OCI-LY7 (cell line): ENCODE data around the gene HOXC11. TPM values are rescaled to one million over a fixed set of nuclear protein-coding genes. Genes with fewer than 3 reads are reported as not detected.

Experiments
- BruUV-seq: library from RNA; stranded (reverse); fragments of 400-500 nt; replicated peaks from 2 replicates; lab custom pipeline; 2021; lab: Mats Ljungman, UMichigan
- CTCF ChIA-PET: fragments of 300-600 bp; sonication (Branson Sonifier 250); formaldehyde crosslinking; loops from one replicate; lab custom pipeline; 2022; ENCODE audit warnings: antibody characterized with exemption; ENCODE audit not compliant: unreplicated experiment; lab: Charles Lee
- POLR2A ChIA-PET: fragments of 300-600 bp; sonication (Branson Sonifier 250); formaldehyde crosslinking; loops from one replicate; lab custom pipeline; 2022; ENCODE audit warnings: antibody characterized with exemption; lab: Charles Lee
- DNase-seq: peaks from one replicate; pipeline ENCODE4 v3.0.0-alpha.2; 2015; ENCODE audit warnings: low spot score
- H2AFZ ChIP-seq: fragments of 200-600 bp; sonication (generic), shearing (Covaris generic); 2 replicates; pipeline ENCODE4 v1.6.1; 2014; ENCODE audit warnings: mild to moderate bottlenecking, antibody characterized with exemption, low read length, moderate library complexity
- H3K27ac ChIP-seq: fragments of 200-600 bp; sonication (generic); 2 replicates; pipeline ENCODE4 v1.5.1; 2014; ENCODE audit warnings: mixed run types, low read depth, mild to moderate bottlenecking, moderate library complexity, low read length, inconsistent platforms; ENCODE audit not compliant: poor library complexity, severe bottlenecking
- H3K36me3 ChIP-seq: fragments of 200-600 bp; sonication (generic); 2 replicates; pipeline ENCODE4 v1.6.1; 2014; ENCODE audit warnings: mild to moderate bottlenecking, antibody characterized with exemption, low read length, moderate library complexity, mixed read lengths; ENCODE audit not compliant: insufficient read depth
- H3K4me1 ChIP-seq: fragments of 200-600 bp; sonication (generic); 2 replicates; pipeline ENCODE4 v1.5.1; 2014; ENCODE audit warnings: mild to moderate bottlenecking, low read length; ENCODE audit not compliant: insufficient read depth, poor library complexity, severe bottlenecking
- H3K4me2 ChIP-seq: fragments of 200-600 bp; sonication (generic); 2 replicates; pipeline ENCODE4 v1.6.1; 2014; ENCODE audit warnings: mild to moderate bottlenecking, low read length
- H3K4me3 ChIP-seq: fragments of 200-600 bp; sonication (generic); 2 replicates; pipeline ENCODE4 v1.5.1; 2014; ENCODE audit warnings: mild to moderate bottlenecking, low read depth, low read length; ENCODE audit not compliant: poor library complexity, severe bottlenecking
- H3K79me2 ChIP-seq: fragments of 200-600 bp; sonication (generic); 2 replicates; pipeline ENCODE4 v1.6.1; 2016; ENCODE audit warnings: low read depth, mild to moderate bottlenecking, low read length, moderate library complexity, mixed read lengths; ENCODE audit not compliant: insufficient read depth
- H3K9me2 ChIP-seq: fragments of 200-600 bp; sonication (generic); 2 replicates; pipeline ENCODE4 v1.6.1; 2016; ENCODE audit warnings: mild to moderate bottlenecking, low read length, mixed read lengths; ENCODE audit not compliant: insufficient read depth
- H3K9me3 ChIP-seq: fragments of 200-600 bp; sonication (generic); 2 replicates; pipeline ENCODE4 v1.6.1; 2014; ENCODE audit warnings: mild to moderate bottlenecking, mixed run types, low read length, mixed read lengths
- H4K20me1 ChIP-seq: fragments of 200-600 bp; sonication (generic); 2 replicates; pipeline ENCODE4 v1.6.1; 2014; ENCODE audit warnings: mild to moderate bottlenecking, antibody characterized with exemption, low read length, moderate library complexity, mixed read lengths; ENCODE audit not compliant: insufficient read depth
- EZH2phosphoT487 ChIP-seq: fragments of 200-600 bp; sonication (generic); IDR thresholded peaks from 2 replicates; pipeline ENCODE4 v1.6.1; 2018; ENCODE audit warnings: low read depth, borderline replicate concordance, mild to moderate bottlenecking, mixed run types, antibody characterized with exemption, low read length, moderate library complexity, mixed read lengths
- intact Hi-C: fragments of 100-400 bp; cut with micrococcal nuclease; formaldehyde crosslinking; loops from one replicate; pipeline ENCODE4 v1.10.0; 2022; ENCODE audit not compliant: unreplicated experiment
- total RNA-seq, 2 experiments: library from RNA; depleted of rRNA in 1 of 2; stranded (reverse); fragments of >200 nt in 1 of 2; shearing (Covaris generic) in 1 of 2; gene quantifications; 2 replicates each; pipeline ENCODE4 v1.2.3, GENCODE V29; 2014 to 2022
- TF ChIP-seq, protein P1 (sequence below): fragments of 200-600 bp; sonication (generic); conservative IDR thresholded peaks from 2 replicates; pipeline ENCODE4 v1.5.1; 2014; ENCODE audit warnings: mild to moderate bottlenecking, antibody characterized with exemption, low read length, moderate library complexity, mixed read lengths

Gene HOXC11
- total RNA-seq, 2 experiments from 2014 or later: 1.4 to 2.7 TPM

DNA sequence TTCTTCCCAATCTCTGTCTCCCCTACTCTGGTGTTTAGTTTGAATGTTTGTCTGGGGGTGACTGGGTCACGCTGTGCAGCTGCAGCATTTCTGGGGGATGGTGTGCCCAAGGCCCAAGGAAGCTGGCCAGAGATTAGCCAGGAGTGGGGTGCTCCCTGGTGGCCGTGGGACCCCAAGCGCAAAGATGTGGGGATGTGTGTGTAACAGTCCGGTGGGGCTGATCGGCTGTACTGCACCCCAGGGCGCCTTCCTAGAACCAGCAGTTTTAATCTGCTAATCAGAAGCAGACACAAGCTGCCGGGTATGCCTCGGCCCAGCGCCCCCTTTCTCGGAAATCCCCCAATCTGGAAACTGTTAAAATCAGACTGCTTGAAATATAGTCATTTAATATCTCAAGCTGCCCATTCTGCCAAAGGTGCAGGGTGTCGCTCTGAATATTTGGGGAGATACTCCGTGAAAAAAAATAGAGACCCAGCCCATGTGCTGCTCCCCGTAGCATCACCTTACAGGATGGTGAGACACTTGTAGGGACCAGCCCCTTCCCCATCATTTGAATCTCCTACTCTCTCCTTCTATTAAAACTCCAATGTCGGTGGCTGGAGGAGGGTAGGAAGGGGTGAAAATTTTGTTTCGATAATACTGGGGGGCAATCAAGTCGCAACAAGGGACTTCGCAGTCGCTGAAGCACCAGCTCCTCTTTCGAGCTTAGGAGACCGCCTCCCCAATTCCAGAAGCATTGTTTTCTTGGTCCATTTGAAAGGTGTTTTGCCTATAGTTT, 31.3 kb downstream of the HOXC11 start:
- no peak overlapping the region for H3K27ac ChIP-seq
- intact Hi-C loops: no loop called here
- H3K4me2 ChIP-seq: no peak overlapping the region
- no TSS peak for BruUV-seq
- H3K4me3 ChIP-seq: no peak overlapping the region
- H3K9me2 ChIP-seq: no peaks in the 10 kb centered on the region
- CTCF ChIA-PET: interaction anchor here (0.8 kb wide), 1 partner anchor 139 kb away, joined by 4 read pairs; no protein-coding TSS in a partner anchor
- POLR2A ChIA-PET: no interaction called here
- no peaks in the 10 kb centered on the region for H3K36me3 ChIP-seq
- no peak for DNase-seq
- no peak overlapping the region for H2AFZ ChIP-seq
- H3K9me3 ChIP-seq: no peaks in the 10 kb centered on the region
- no peak for TF ChIP-seq EZH2phosphoT487
- TF ChIP-seq, protein P1, sequence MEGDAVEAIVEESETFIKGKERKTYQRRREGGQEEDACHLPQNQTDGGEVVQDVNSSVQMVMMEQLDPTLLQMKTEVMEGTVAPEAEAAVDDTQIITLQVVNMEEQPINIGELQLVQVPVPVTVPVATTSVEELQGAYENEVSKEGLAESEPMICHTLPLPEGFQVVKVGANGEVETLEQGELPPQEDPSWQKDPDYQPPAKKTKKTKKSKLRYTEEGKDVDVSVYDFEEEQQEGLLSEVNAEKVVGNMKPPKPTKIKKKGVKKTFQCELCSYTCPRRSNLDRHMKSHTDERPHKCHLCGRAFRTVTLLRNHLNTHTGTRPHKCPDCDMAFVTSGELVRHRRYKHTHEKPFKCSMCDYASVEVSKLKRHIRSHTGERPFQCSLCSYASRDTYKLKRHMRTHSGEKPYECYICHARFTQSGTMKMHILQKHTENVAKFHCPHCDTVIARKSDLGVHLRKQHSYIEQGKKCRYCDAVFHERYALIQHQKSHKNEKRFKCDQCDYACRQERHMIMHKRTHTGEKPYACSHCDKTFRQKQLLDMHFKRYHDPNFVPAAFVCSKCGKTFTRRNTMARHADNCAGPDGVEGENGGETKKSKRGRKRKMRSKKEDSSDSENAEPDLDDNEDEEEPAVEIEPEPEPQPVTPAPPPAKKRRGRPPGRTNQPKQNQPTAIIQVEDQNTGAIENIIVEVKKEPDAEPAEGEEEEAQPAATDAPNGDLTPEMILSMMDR: peak; percentile 45
- H3K79me2 ChIP-seq: no peaks in the 10 kb centered on the region
- H4K20me1 ChIP-seq: no peaks in the 10 kb centered on the region; the same call in 1 of the 2 replicates
- peaks cover 25% of the 10 kb centered on the region for H3K4me1 ChIP-seq

DNA sequence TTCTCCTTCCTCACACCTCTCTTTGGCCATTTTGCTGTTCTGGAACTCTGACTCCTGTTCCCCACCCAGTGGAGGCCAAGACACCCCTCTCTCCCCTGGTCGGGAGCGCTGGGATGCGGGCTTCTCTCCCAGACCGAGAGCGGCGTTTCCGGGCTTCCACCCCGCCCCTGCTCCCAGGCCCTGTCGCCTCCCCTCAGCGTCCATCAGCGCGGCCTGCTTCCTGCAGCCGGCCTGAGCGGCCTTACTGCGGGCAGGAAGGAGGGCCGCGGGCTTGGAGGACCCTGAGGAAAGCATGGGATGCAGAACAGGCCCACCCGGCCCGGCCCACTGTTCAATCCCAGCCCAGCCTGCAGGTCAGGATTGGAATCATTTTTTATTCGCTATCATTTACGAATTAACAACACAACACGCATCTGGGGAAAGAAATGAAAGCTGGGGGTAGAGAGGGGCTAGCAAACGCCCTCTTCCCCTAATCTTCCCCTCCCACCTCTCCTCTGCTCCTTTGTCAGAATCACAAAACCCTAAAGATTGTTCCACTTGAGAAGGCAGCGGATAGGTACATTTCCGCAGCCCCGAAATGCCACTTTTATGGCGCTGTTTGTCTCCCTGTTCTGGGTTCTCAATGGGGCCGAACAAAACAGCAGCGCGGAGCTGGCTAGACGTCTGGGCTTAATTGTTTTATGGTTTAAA, 32.1 kb downstream of the HOXC11 start:
- Histone ChIP-seq H3K27ac (no peak overlapping the region), H3K9me3 (no peaks in the 10 kb centered on the region), H3K9me2 (no peaks in the 10 kb centered on the region), H2AFZ (no peak overlapping the region), H3K79me2 (no peaks in the 10 kb centered on the region), H4K20me1 (no peaks in the 10 kb centered on the region; the same call in 1 of the 2 replicates), H3K36me3 (no peaks in the 10 kb centered on the region), H3K4me3 (no peak overlapping the region), H3K4me1 (peaks cover 25% of the 10 kb centered on the region), H3K4me2 (peak overlapping the region; percentile 22)
- ChIA-PET CTCF (interaction anchor here (0.8 to 0.9 kb wide), 2 partner anchors 138 to 202 kb away, joined by 3 to 4 read pairs; no protein-coding TSS in a partner anchor), POLR2A (interaction anchor here (0.5 kb wide), 1 partner anchor 211 kb away, joined by 4 read pairs; no protein-coding TSS in a partner anchor)
- TF ChIP-seq, protein P1: no peak
- TF ChIP-seq EZH2phosphoT487: no peak
- intact Hi-C loops: no loop called here
- no TSS peak for BruUV-seq
- no peak for DNase-seq
